ENCODE measurements around the gene MAFB.

MAFB gene

DNA sequence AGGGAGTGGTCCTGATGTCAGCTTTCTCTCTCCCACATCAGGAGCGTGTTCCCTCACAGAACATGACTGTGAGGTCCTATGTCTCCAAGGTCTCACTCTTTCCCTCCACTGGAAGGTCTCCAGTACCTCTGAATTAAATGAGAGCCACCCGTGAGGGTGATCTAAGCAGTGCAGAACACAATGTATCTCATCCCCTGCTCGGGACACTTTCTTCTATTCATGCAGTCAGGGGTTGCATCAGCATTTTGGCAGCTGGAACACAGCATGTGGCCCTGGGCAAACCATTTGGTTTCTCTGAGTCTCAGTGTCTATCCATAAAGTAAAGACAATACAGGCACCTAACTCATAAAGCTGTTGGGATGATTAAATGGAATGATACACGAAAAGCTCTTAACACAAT, 34.2 kb downstream of the MAFB start:
- DNase-seq = no peak

DNA sequence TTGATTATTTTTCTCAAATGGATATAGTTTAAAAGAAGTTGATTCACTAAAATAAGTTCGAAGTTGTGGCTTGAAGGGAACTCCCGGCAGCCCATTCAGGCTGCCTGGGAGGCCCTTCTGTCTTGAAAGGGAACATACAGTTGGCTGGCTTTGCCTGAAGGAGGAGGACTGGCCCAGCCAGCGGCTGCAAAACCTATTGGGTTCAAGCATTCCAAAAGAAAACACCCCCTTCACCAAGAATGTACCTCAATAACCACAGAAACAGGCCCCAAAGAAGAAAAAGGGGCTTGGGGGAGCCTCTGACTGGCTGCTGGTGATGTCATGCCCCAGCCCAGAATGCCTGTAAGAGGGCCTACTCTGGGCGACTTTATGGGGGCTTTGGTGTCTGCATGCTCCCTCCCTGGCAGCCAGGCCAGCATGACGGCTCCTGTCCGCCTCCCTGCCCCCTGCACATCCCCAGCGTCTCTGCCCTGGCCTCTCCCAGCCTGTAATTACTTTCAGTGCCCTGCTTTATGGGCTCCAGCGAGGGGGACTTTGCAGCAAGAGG, 36.5 kb downstream of the MAFB start:
- no peak for DNase-seq

DNA sequence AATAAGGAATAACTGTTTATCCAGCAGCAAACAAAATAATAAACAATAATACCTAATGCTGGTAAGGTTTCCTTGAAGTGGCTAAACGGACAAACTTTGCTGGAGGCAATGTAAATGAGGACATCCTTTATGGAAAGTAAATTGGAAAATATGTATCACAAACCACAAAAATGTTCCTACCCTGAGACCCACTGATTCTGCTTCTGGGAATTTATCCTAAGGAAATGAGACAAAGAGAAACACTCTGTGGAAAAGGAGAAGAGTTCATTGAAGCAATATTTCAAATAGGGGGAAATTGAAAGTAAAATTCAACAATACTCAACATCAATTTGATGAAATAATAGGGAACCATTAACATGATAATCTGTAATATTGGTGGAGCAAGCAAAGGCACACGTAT, 37.9 kb downstream of the MAFB start:
- DNase-seq = no peak

DNA sequence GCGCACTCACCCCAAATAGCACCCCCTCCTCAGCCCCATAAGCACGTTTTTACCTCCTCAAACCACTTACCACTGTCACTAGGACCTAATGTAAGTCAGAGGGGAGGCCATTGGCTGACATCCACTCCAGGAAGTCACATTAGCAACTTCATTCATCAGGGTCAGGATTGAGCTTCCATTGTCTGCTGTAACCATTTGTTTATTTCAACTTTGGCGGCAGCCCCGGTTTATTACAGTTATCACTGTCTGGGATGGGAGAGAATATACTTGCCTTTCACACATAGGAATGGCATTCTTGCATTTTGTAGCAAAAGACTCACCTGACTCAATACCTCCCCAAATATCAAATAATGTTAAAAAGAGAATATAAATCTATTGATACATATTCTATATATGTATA, 38.3 kb downstream of the MAFB start:
- no peak for DNase-seq

DNA sequence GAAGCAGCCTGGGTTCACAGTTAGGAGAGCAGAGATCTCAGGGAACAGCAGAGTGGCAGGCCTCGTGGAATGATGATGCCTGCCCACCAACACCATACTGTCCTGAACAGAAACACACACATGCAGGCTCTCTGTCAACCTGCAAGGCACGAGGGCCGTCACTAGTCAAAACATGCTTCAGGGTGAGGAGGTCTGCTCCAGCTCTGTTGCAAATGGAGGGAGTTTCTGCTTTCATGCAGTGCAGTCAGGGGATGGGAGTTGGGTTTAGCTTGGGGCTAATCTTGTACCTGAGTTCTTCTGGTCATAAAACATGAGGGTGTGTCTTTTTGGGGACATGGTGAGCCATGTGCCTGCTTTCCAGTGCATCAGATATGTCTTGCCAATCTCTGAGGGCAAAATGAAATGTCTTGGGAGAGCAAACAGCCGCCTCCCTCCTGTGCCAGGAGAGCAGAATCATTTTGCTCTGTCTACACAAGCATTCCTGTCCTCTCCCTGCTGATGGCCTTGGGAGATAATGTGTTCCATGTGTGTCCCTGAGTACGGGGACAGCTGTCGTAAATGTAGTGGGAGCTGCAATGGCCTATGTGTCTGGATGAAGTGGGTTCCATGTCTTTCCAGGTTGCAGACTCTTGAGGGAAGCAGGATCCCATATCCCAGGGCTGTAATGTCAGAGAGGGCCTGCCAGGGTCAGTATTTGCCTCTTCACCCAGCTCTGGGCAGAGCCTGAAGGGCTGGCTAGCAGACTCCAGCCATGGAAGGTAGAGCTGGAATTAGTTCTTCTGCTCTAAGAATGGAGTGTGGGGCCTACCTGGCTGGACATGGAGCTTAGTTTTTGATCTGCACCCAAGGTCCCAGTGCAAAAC, 40.6 kb downstream of the MAFB start:
- DNase-seq = no peak

DNA sequence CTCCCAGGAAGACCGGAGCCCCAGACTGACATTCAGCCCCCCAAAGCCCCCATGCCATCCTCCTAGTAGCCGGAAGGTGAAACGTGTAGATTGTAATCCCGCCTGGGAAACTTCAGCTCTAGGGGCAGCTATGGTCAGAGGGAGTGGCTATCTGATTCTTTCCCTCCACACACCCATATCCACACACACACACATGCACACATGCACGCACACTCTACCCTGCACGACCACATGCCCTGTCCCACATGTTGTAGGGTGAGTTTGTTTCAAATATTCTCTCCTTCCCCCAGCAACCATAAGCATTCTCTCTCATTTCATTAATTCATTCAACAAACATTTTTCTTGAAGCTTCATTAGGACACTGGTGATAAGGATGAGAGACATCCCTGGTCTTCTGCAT, 42.2 kb downstream of the MAFB start:
- no peak for DNase-seq

DNA sequence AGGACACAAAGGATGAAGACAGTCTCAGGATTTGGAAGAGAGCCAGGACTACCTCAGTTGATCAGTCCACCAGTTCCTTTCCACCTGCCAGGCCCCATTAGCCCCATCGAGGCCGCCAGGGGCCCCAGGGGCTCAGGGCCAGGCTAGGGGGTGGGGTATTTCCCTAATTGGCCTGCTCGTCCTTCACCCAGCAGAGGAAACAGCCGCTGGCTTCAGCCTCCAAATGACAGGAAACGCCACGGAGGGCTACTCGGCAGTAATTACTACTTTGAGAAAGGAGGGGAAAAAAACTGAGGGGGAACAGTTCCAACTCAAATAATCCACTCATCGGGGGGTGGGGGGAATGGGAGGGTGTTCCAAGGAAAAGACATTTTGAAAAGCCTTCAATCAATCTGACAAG, 42.7 kb downstream of the MAFB start:
- no peak for DNase-seq

DNA sequence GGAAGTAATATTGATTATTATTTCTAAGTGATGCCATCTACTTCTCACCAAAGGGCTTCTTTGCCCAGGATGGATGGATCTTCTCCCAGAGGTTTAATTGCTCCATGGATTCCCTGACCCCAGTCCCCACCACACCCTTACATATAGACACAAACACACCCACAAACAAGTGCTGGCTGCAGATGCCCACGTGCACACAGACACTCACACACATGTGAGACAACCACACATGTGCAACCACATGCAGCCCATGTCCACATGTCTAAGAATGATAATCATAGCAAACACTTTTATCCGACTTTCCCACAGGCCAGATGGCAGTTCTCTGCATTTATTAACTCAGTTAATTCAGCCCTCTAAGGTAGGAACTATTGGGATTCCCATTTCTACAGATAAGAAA, 44.2 kb downstream of the MAFB start:
- no peak for DNase-seq

DNA sequence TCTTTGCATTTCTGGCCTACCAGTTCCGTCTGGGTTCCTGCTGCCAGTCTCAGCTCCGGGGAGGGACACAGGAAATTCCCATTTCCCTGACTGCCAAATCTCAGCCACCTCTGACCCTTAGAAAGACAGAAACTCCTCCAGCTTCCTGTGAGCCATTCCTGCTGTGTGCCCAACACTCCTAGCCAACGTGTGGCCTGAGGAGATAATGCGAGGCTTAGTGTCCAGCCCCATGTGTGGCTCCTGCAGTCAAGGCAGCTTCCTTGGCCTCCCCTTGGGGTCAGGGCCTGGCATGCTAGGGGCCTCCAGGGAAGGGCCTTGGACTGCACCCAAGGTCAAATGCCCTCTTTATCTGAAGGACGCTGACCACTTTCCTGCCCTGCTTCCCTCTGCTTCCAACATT, 45.1 kb downstream of the MAFB start:
- no peak for DNase-seq

DNA sequence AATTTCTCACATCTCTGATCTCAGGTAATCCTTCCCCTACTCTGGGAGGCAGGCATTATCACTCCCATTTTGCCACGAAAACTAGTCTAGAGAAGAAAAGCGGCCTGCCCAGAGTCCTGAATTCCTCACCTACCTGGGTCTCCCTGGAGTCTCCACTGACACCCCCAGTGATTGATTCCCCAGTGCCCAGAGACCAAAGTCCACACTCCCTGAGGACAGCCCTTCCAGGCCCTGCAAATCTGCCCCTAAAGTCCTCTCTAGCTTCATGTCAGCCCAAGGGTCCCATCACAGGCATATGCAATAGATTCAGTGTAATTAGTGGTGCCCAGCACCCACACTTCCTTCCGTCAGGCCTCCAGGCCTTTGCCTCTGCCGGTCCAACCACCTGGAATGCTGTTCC, 47.2 kb downstream of the MAFB start:
- DNase-seq = no peak

DNA sequence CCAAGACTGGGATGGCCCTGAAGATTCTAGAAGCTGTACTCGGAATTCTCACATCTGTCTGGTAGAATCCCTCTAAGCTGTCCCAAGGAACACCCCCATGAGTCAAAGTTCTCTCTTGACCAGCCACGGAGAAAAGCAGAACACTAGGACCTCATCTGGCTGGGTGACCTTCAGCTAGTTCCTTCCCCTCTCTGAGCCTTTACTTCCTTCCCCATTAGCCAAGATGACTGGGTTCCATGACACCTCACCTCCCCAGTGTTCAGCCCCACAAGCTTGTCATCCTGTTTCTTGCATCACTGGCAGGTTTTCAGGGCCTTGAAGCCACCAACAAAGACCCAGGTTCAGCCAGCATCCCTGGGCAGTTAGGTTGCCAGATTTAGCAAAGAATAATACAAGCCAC, 47.8 kb downstream of the MAFB start:
- no peak for DNase-seq

DNA sequence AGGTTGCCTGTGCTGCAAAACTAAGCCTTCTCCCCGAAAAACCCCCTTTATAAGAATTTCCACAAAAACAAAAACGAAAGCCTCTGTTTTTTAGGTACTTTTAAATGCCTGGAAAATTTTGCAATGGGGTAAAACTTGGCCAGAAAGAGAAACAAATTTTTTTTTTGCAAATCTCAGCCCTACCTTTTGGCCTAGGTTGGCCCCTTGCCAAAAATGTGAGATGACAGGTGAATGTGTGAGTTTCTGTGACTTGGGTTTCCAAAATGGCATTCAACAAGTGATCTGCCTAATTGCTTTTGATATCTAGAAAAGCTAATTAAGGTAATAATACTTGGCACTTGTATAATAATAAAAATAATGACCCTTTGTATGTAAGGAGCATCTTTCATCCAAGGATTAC, 48.4 kb downstream of the MAFB start:
- DNase-seq = no peak

DNA sequence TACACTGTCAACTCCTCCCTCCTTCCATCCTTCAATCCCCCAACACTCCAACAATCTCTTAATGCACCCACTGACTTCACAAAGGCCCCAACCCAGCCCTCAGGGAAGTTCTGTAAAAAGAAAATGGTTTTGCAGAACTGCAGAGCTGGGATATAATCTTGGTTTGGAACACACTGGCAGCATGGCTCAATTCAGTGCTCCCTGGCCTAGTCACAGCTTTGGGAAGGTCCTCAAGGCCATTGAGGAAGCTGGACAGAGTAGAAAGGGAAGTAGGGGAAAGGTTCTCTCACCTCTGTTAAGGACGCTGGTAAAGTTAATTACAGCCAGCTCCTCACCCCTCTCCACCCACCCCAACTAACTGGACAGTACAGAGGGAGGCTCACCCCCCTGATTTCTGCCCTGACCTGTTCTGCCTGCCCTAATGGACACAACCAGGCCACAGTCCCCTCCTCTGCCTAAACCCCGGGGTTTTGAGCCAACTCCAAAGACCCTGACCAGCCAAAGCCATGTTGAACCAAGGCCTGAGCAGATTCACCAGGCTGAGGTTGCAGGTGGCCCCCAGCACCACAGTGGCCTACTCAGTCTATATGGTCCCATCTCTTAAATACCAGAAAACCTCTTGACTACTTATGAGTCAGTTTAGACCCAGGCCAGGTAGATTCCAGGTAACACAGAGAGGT, 49.2 kb downstream of the MAFB start:
- DNase-seq = no peak

DNA sequence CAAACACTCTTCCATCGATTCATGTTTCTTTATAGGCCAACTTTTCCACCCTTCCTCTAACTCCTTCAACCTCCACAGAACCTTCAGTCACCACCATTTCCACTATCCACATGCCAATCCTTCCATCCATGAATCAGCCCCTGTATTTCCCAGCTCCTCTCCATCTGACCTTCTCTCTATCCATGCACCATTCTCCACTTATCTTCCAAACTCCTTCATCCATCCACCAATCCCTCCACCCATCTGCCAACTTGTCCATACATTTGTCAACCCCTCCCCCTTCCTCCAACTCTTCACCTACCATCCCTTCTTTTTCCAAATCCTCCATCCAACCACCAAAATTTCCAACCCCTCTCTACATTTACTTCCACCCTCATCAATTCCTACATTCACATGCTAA, 49.9 kb downstream of the MAFB start:
- DNase-seq = no peak

DNA sequence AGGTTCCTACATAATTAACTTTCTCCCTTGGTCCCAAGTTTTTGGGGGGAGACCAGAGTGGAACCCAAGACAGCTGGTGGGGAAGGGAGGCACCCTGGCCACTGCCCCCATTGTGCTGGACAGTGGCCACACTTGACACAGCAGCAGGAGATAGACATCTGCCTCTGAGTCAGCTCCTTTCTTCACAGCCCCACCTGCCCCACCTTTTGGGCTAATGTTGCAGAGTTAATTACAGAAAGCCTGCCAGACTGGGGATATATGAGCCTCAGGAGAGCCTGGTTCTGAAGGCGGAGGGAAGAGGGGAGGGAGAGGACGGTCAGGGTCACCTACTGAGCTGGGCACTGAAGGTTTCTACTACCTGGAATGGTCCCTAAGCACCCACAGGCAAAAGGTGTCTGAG, 50.6 kb downstream of the MAFB start:
- no peak for DNase-seq

DNA sequence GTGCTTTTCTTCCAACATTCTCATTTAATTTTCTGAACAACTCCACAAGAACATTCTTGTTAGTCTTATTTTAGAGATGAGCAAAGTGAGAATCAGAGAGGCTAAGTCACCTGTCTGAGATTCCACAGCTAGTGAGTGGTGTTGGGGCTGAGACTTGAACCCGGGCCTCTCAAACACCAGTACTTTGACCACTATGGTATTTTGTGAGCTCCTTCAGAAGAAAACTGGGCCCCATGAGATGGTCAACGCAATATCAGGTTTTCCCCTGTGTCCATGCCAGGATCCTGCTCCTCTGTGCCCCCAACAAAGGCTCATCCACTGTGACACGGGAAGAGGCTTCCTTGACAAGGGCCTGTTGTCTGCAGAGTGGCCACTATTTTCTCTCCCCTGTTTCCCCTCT, 51.9 kb downstream of the MAFB start:
- DNase-seq = no peak

DNA sequence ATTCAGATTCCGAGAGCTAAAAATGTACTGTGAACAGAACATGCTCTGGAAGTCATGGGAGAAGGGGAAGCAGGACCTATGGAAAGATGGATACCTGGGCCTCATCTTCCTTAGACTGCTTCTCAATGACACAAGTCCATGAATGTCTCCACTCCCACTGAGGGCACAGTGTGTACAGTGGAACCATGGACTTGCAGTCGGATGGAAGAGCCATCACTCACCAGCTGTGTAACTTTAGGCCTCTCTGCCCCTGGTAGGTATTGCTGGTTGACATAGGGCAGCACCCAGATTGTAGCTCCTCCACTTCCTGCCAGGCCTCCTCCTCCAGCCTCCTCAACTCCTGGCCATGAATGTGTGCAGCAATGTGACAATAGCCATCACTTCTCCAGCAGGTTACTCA, 52.5 kb downstream of the MAFB start:
- no peak for DNase-seq

DNA sequence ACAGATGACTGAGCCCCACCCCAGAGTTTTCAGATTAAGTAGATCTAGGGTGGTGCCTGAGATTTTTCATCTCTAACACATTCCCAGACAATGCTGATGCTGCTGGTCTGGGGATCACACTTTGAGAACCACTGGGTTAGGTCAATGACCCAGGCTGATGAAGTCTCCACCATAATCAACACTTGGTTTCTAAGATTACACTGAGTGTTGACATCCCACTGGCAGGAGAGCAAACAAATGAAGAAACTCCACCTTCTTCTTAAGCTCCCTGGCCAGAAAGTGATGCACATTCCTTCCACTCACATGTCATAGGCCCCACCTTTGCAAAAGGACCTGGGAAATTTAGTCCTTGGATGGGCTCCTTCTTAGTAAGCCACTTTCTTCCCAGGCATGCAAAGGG, 53.1 kb downstream of the MAFB start:
- DNase-seq = no peak
